Adipocyte (in vitro differentiated cells): ENCODE measurements around the gene RTP5.
"Not testable (repeated sequence)": the region's sequence is repeated elsewhere in the genome, so short reads cannot be mapped to it uniquely, and the experiment has no call there.

ENCODE experiments used
- DNase-seq: peaks from one replicate; pipeline ENCODE4 v3.0.0-alpha.2; 2015; ENCODE audit warnings: low read depth
- H3K27me3 ChIP-seq: replicated peaks from 2 replicates; pipeline ENCODE4 v1.7.0; 2013; ENCODE audit warnings: mild to moderate bottlenecking, low read length, moderate library complexity; ENCODE audit not compliant: control insufficient read depth, insufficient read depth
- H3K36me3 ChIP-seq: 2 replicates; pipeline ENCODE4 v1.7.0; 2013; ENCODE audit warnings: low read length, mild to moderate bottlenecking, moderate library complexity; ENCODE audit not compliant: control insufficient read depth, insufficient read depth, severe bottlenecking
- H3K4me1 ChIP-seq: 2 replicates; pipeline ENCODE4 v1.7.0; 2013; ENCODE audit warnings: mild to moderate bottlenecking, low read length, moderate library complexity; ENCODE audit not compliant: control insufficient read depth, insufficient read depth
- H3K4me3 ChIP-seq: 2 replicates; pipeline ENCODE4 v1.7.0; 2013; ENCODE audit warnings: mild to moderate bottlenecking, low read length, moderate library complexity
- H3K9ac ChIP-seq: 2 replicates; pipeline ENCODE4 v1.7.0; 2013; ENCODE audit warnings: mild to moderate bottlenecking, low read length, moderate library complexity
- H3K9me3 ChIP-seq: 2 replicates; pipeline ENCODE4 v1.7.0; 2013; ENCODE audit warnings: mild to moderate bottlenecking, low read length, moderate library complexity; ENCODE audit not compliant: control insufficient read depth

RTP5 gene

GRCh38 chr2:241904791-241905710, 35.5 kb downstream of the RTP5 start:
- H3K9me3 ChIP-seq, result no peaks in the 10 kb centered on the region

GRCh38 chr2:241905716-241906377, 36.3 kb downstream of the RTP5 start:
- Histone ChIP-seq H3K36me3 (no peaks in the 10 kb centered on the region), H3K9ac (no peak overlapping the region), H3K9me3 (no peaks in the 10 kb centered on the region), H3K27me3 (peaks cover 26% of the 10 kb centered on the region), H3K4me1 (peaks cover 4% of the 10 kb centered on the region), H3K4me3 (no peak overlapping the region)
- no peak for DNase-seq

More at GRCh38 chr2:241904791-241905710, 35.5 kb downstream of the RTP5 start:
- Histone ChIP-seq H3K4me1 (peaks cover 4% of the 10 kb centered on the region), H3K9ac (no peak overlapping the region), H3K36me3 (no peaks in the 10 kb centered on the region), H3K27me3 (peaks cover 33% of the 10 kb centered on the region), H3K4me3 (no peak overlapping the region)
- no peak for DNase-seq

GRCh38 chr2:241906378-241906770, 36.8 kb downstream of the RTP5 start:
- not testable (repeated sequence) for H3K4me1 ChIP-seq, H3K36me3 ChIP-seq, DNase-seq, H3K9me3 ChIP-seq, H3K4me3 ChIP-seq, H3K9ac ChIP-seq
- peaks cover 20% of the 10 kb centered on the region for H3K27me3 ChIP-seq

GRCh38 chr2:241906826-241907570, 37.5 kb downstream of the RTP5 start:
- Histone ChIP-seq H3K36me3 (no peaks in the 10 kb centered on the region), H3K9me3 (no peaks in the 10 kb centered on the region), H3K9ac (no peak overlapping the region), H3K4me3 (no peak overlapping the region), H3K27me3 (peaks cover 17% of the 10 kb centered on the region), H3K4me1 (no peaks in the 10 kb centered on the region)
- DNase-seq, result no peak

GRCh38 chr2:241907831-241908230, 38.3 kb downstream of the RTP5 start:
- H3K4me3 ChIP-seq, H3K9me3 ChIP-seq, H3K36me3 ChIP-seq, H3K4me1 ChIP-seq, H3K9ac ChIP-seq, DNase-seq: not testable (repeated sequence)
- peaks cover 14% of the 10 kb centered on the region for H3K27me3 ChIP-seq

- Histone ChIP-seq H3K9me3 (peaks cover 12% of the 10 kb centered on the region), H3K4me1 (no peaks in the 10 kb centered on the region), H3K36me3 (no peaks in the 10 kb centered on the region), H3K4me3 (no peak overlapping the region), H3K27me3 (peaks cover 15% of the 10 kb centered on the region), H3K9ac (no peak overlapping the region)
- no peak for DNase-seq
Measured at GRCh38 chr2:241908686-241909420, 39.3 kb downstream of the RTP5 start.

- Histone ChIP-seq H3K4me1 (no peaks in the 10 kb centered on the region), H3K36me3 (no peaks in the 10 kb centered on the region), H3K4me3 (no peak overlapping the region), H3K27me3 (peaks cover 15% of the 10 kb centered on the region), H3K9ac (no peak overlapping the region), H3K9me3 (peaks cover 13% of the 10 kb centered on the region)
- DNase-seq, result no peak
Measured at GRCh38 chr2:241909769-241910168, 40.2 kb downstream of the RTP5 start.

GRCh38 chr2:241910604-241911520, 41.3 kb downstream of the RTP5 start:
- Histone ChIP-seq H3K36me3 (no peaks in the 10 kb centered on the region), H3K27me3 (peaks cover 15% of the 10 kb centered on the region), H3K9ac (no peak overlapping the region), H3K4me1 (no peaks in the 10 kb centered on the region), H3K9me3 (peaks cover 13% of the 10 kb centered on the region), H3K4me3 (no peak overlapping the region)
- no peak for DNase-seq

GRCh38 chr2:241911551-241911950, 42.0 kb downstream of the RTP5 start:
- Histone ChIP-seq H3K4me3 (no peak overlapping the region), H3K9ac (no peak overlapping the region), H3K27me3 (peaks cover 15% of the 10 kb centered on the region), H3K4me1 (no peaks in the 10 kb centered on the region), H3K9me3 (peaks cover 13% of the 10 kb centered on the region), H3K36me3 (no peaks in the 10 kb centered on the region)
- DNase-seq, result no peak

- Histone ChIP-seq H3K27me3 (peaks cover 11% of the 10 kb centered on the region), H3K9me3 (peaks cover 13% of the 10 kb centered on the region)
Measured at GRCh38 chr2:241912021-241912555, 42.6 kb downstream of the RTP5 start.

More at GRCh38 chr2:241912021-241912555, 42.6 kb downstream of the RTP5 start:
- H3K36me3 ChIP-seq, result no peaks in the 10 kb centered on the region
- H3K4me3 ChIP-seq, result no peak overlapping the region
- DNase-seq, result no peak
- no peak overlapping the region for H3K9ac ChIP-seq
- H3K4me1 ChIP-seq, result no peaks in the 10 kb centered on the region
